A549 treated with Mapracorat at 1 μM for 4 hours (cell line): ENCODE measurements around the gene MOAP1. TPM values are rescaled to one million over a fixed set of nuclear protein-coding genes. Genes with fewer than 3 reads are reported as not detected.

Source experiments
- total RNA-seq: library from RNA; stranded (reverse); fragments of 200-300 nt; extraction: Qiagen RNA extraction; gene quantifications from 5 replicates; pipeline ENCODE4 v1.2.3, GENCODE V29; 2022

The MOAP1 gene
- 10.7 to 16.3 TPM (median 13.5 TPM) in 5 replicates for total RNA-seq

DNA sequence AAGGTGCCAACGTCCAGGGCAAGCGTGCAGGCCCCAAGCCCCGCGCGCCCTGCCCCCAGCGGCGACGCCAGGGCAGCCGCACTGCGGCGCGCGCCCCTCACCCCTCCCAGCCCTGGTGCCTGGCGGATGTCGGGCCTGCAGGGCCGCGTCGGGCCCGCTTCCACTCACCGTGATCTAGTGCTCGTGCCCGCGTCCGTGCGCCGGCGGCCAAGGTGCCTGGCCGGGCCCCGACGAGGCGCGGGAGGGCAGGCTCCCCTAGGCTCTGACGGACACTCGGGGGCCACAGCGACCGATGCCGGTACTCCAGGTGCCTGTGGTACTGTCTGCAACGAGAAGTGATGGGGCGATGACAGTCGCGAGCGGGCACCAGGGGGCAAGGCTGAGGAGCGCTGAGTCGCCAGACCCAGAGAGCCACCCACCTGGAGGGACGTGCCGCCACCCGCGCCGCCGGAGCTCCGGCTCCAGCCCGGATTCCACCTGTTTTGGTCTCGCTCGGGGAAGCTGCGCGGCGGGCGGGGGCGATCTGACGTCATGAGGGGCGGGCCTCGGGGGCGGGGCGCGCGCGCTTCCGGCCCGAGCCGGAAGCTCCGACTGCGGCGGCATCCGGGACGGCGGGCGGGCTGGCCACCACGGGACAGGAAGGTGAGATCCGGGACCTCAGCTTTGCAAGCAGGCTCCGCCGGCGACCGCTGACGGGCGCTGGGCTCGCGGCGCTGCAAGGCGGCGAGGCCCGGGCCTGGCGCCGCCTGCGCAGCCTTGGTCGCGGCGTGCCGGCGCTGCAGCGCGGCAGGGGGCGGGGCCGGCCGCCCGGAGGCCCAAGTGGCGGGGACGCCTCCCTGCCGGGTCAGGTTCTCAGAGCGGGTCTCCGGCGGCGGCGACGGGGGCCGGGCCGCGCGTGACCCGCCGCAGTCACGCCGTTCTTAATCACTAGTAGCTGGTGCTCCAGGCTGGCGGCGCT is at the start of gene MOAP1, which contains the start of gene LYSET:
TSS of gene MOAP1 (minus strand) at position 507 of the 958 bp plus-strand sequence. CDS start 655 bp downstream, outside the sequence.
TSS of gene LYSET (plus strand) at position 927 of the 958 bp plus-strand sequence. CDS start 89 bp downstream, outside the sequence.

DNA sequence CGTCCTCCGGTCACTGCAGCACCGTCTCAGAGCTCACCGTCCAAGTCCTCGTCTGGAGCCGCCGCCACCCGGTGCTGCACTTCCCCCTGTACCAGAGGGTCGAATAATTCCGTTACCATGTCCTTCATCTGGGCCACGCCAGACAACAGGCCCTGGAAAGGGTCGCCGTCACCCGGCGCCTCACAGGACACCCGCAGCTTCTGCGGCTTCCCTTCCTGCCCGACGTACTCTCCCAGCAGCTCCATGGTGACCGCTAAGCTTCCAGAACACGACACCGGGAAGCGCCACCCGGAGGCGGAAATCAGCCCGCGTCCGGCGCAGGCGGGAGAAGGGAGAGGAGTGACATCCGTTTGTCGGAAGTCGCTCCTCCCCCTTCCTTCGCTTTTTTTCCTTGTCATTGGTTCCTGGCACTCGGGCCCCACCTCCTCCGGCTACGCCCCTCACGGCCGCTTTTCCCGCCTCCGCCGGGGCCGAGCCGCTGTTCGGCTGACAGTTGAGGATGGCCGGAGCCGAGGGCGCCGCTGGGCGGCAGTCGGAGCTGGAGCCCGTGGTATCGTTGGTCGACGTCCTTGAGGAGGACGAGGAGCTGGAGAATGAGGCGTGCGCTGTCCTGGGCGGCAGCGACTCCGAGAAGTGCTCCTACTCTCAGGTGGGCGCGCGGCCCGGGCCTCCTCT is 22.2 kb upstream of the MOAP1 start, which contains the start of the genes GON7 and UBR7:
TSS of gene GON7 (minus strand) at position 273 of the 675 bp plus-strand sequence. CDS start at position 245, 28 bp downstream.
TSS of gene UBR7 (plus strand) at position 464 of the 675 bp plus-strand sequence. CDS start at position 500, 36 bp downstream.

Other genes with a start within 250 kb of the MOAP1 start
- gene ITPK1, start 69.0 kb downstream of the MOAP1 start, total RNA-seq, result 44.9 to 64.6 TPM (median 56.4 TPM) in 5 replicates
- gene LYSET, start 420 bp upstream of the MOAP1 start, total RNA-seq, result 31.9 to 39.5 TPM (median 33.8 TPM) in 5 replicates
- 12.5 to 15.4 TPM (median 14.7 TPM) in 5 replicates for gene GON7, start 22.2 kb upstream of the MOAP1 start, total RNA-seq
- gene UBR7, start 22.4 kb upstream of the MOAP1 start, total RNA-seq, result 23.5 to 29.0 TPM (median 26.1 TPM) in 5 replicates
- 10.3 to 13.6 TPM (median 12.5 TPM) in 5 replicates for gene BTBD7, start 148.1 kb upstream of the MOAP1 start, total RNA-seq
- not detected in 5 replicates for gene COX8C, start 162.3 kb upstream of the MOAP1 start, total RNA-seq
- 0.01 to 0.02 TPM (median 0.02 TPM) in 5 replicates for gene UNC79, start 246.0 kb upstream of the MOAP1 start, total RNA-seq